Medulla oblongata (tissue), 1 donor: Measurements from ENCODE around the gene C11orf68.

Experiments used
- DNase-seq: peaks from one replicate; pipeline ENCODE4 v3.0.0-alpha.2; 2015; ENCODE audit errors: extremely low spot score

C11orf68 gene

DNA sequence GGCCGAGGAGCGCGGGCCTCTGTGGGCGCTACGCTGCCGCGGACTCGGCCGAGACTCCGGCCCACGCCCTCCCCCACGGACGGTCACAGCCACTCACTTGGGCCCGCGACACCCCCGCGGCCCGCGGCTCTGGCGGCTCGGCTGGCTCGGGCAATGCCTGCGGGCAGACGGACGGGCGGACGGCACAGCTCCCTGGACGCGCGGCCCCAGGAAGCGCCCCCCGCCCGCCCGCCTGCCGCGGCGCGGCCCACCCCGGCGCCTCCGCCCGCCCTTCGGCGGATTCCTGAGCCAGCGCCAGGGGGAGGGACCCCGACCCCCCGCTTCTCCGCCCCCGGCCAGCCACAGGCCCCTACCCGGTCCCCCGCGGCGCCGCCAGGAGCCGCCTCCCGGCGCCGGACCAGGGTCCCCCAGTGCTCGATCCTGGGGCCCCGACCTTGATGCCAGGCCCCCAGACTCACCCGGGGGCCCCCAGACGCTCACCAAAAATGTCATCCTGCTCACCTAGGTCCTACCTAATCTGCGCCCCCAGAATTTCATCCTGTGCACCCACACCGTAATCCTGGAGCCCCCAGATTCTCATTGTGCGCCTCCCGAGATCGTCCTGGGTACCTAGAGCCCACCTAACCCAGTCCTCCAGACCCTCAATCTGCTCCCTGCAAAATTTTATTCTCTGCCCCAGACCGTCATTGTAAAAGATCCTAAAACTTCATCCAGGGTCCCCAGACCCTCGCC, 46.1 kb downstream of the C11orf68 start, which contains the start of gene EFEMP2:
EFEMP2 (minus strand) TSS at position 215 of the 732 bp plus-strand sequence. CDS start 446 bp downstream, outside the sequence.
- no peak for DNase-seq

DNA sequence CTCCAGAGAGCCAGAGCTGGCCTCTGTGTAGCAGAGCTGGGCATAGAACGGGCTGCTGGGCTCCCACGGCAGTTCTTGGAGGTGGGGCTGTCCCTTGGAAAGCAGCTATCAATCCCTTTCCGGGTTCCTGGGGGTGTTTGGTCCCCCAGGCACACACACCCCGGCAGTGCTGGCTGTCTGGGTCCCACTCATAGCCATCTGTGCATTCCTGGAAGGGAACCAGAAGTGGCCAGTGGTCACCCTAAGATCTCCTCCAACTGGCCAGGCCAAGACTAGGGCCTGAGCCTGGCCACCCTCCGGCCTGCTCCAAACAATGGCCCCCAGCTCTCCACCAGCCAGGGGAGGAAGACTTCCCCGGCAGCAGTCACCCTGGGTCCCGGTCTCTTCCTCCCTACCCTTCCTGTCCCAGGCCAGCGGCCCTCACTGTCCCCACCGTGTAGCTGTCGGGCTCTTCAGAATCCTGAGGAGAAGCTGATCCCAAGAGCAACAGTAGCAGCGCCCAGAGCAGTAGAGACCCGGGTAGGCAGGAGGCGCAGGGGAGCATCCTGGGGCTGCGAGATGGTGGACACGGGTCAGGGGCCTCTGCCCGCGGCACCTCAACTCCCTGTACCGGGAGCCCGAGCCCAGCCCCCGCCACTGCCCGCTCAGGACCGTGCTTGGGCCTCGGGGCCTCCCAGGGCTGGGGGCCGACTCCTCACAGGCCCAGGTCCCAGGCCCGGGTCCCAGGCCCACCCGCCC, 46.9 kb downstream of the C11orf68 start:
- no peak for DNase-seq

DNA sequence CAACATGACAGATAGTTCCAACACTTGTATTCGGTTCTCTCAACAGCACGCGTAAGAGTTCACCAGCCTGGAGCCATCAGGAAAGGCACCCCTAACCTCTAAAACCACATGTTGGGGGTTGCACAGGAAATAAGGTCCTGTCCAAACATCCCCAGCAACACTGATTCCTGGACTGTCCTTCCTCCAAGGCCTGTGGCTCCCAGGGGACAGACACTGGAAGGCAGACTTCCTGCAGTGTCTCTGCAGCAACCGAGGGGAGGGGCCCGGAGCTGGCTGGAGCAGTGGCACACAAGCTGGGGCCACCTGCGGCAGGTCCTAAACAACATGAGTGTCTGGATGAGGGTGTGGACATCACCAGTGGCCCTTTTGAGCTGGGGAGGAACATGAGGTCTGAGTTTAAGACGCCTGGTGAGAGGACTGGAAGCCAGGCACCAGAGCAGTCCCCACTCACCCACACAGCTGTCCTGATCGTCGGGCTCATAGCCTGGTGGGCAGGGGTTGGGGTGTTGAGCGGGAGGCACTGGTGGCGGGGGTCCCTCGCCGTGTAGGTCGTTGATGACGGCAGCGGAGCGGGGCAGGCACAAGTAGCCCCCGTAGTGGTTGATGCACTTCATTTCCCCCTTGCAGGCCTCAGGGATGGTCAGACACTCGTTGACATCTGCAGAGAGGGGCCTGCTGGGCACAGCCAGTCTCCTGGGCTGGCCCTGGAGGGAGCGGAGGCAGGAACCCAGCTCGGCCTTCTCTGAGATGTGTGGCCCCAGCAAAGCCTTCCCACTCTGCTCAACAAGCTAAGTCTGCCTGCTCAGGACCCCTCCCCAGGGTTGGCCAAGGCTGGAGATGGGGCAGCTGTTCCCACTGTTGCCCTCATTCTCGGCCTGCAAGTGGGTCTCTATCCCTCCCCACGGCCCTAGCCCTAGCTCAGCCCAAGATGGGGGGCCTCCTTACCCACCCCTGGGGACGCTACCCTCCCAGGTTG, 47.9 kb downstream of the C11orf68 start:
- DNase-seq = no peak

DNA sequence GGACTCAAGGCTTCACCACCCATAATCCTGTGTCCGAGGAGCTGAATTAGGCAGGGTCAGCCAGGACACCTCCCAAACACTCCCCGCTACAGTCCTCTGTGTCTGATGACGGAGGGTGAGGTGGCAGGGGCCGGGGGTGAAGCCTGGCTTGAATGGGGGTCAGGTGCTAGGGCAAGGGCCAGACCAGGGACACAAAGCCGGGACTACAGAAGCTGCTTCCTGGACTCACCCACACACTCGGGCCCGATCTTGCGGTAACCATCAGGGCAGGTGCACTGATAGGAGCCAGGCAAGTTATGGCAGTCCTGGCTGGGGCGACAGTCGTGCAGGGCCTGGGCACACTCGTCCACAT, 48.6 kb downstream of the C11orf68 start:
- no peak for DNase-seq

DNA sequence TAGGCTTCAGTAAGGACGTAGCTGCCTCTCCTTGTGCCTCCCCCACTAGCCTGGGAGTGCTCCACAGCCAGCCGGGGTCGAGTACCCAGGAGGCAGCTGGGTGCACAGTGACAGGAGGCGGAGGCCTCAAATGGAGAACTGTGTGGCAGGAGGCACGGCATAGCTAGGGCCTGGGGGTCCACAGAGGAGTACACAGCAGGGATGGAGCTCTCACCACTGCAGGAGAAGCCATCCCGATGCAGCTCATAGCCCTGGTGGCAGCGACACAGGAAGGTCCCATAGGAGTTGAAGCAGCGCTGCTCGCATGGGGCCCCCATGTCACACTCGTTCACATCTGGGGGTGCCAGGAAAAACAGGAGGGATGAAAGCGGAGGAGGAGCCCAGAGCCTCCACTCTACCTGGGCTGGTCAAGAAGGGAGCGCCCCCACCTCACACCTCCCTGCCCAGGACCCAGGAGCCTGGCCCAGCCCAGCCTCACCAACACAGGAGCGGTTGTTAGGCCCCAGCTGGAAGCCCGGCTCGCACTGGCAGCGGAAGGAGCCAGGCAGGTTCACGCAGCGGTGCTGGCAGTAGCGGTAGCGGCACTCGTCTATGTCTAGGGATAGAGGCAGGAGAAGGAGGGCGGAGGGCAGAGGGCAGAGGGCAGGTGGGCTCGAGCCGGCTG, 49.1 kb downstream of the C11orf68 start:
- DNase-seq = no peak

DNA sequence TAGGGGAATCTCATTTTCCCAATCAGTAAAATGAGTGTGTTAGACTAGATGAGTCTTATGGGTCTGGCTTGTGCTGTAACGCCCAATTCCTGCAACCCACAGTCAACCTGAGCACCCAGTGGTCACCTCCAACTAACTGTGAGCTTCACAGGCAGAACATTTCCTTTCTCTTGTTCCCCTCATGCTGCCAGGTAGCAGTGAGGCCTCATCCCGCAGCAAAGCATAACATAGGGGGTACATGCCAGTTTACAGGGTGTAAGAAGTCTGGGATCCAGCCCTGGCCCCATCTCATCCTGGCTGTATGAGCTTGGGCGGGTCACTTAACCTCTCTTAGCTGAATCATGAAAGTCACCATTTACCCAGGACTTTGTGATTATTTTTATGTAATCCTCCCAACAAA, 50.0 kb downstream of the C11orf68 start:
- no peak for DNase-seq

DNA sequence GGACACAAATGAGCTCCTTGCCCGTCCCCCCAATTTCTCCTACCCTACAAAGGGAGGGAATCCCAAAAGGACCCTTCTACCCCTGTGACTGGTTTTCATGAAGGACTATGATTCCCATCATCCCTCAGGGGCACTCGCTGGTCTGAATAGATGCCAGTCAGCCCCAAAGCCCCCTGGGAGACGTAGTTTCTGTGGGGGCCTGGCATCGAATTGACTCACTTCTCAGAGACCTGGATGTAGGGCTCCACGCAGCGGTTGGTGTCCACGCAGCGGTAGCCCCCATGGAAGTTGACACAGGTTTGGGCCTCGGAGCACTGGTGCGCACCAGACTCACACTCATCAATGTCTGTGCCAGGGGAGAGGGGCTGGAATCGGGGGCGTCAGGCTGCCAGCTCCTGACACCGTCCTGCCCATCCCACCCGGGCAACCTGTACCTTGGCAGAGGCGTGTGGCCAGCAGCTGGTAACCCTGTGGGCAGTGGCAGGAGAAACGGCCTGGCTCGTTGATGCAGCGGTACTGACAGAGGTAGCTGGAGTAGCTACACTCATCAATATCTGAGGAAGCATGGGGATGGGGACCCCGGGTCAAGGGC, 50.7 kb downstream of the C11orf68 start:
- peak; percentile 38 for DNase-seq

DNA sequence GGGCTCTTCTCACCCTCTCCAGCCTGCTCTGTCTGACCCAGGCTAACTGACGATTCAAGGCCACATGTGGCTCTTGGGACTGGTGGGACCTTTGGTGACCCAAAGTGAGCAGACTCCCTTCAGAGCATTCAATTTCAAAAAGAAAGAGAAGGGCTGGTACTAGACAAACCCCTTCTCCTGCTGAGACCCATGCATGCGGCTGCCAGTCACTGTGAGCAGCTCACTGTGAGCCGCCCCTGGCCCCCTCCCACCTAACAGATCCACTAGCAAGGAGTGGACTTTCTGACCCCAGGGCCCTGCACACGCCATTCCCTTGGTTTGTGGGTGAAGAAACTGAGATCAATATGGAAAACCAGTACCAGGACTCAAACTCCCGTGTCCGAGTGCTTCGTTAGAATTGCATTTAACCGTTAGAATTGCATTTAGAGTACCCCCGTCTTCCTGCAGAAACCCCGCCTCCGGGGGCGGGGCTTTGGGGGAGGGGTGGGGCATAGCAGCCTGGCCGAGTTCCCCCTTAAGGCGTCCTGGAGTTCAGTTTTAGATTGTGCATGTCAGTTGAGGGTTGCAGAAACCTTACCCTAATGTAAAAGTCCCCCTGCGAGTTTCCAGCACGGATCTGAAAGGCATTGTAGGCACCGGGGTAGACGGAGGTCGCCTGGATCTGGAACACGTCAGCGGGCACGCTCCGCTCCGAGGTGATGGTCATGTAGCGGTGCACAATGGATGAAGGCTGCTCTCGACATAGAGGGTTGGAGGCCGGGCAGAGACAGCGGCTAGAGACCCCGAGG, 51.4 kb downstream of the C11orf68 start:
- DNase-seq = no peak
